C4-2B (cell line): ENCODE results near the gene BLVRA.

ENCODE experiments used
- CTCF ChIP-seq: fragments of 450-650 bp; conservative IDR thresholded peaks from 2 replicates; pipeline ENCODE4 v1.5.1; 2017; ENCODE audit warnings: mild to moderate bottlenecking
- ZFX ChIP-seq: fragments of 450-650 bp; IDR thresholded peaks from 2 replicates; pipeline ENCODE4 v1.6.1; 2017

- no peak for TF ChIP-seq CTCF
- no peak for TF ChIP-seq ZFX
Measured at GRCh38 chr7:43779045-43779812, 20.7 kb downstream of the BLVRA start.
